ENCODE results near the gene PCNX3.

- TF ChIP-seq YY1 (IDR thresholded peaks at IDR 0.05; ENCODE audit: insufficient read depth, insufficient read length): no peak
- no peak for TF ChIP-seq ZNF274 (IDR thresholded peaks at IDR 0.05; ENCODE audit: low read depth, low read length)
Measured at GRCh38 chr11:65610404-65610803, 5.2 kb upstream of the PCNX3 start.
